Measurements from ENCODE around the gene LY6G5B.
"Not testable (repeated sequence)": the region's sequence is repeated elsewhere in the genome, so short reads cannot be mapped to it uniquely, and the experiment has no call there.

Gene LY6G5B

GRCh38 chr6:31692353-31692752 lies 22.6 kb downstream of the LY6G5B start:
- DNase-seq = no peak

DNA sequence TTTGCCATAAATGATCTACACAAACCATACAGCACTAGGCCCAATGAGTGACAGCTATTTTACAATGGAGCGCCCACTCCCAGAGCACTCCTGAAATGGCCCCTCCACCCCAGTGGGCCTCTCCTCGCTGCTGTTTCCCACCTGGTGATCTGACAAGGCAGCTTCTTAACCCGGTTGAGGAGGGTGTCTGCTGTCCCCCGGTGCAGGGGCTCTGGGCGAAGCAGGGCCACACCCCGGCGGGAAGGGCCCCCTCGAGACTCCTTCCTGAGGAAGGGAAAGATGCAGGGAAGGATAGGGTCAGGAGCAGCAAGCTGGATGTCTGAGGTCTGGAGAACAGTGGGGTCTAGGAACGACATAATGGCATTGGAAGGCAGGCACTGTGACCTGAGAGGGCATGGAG lies 23.1 kb downstream of the LY6G5B start:
- no peak for DNase-seq

DNA sequence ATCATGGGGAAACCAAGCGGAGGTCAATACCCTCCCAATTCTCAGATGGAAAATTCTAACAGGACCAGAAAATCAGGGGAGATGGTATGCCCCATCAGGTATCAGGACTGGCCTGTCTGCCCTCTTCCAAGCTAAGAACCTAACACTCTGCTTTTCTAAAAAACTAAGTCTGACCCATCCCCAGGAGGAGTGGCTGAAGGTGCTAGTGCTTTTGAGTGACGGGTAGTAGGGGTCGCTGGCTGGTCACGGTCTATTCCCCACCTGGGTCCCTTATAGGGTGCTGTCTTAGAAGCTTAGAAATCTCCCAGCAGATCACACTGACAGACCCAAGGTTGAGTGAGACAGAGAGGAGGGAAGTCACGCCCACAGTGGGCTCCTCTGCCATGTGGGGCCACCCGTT lies 23.8 kb downstream of the LY6G5B start:
- no peak for DNase-seq

- no peak for DNase-seq
Measured at GRCh38 chr6:31697555-31697954, 27.8 kb downstream of the LY6G5B start.

DNA sequence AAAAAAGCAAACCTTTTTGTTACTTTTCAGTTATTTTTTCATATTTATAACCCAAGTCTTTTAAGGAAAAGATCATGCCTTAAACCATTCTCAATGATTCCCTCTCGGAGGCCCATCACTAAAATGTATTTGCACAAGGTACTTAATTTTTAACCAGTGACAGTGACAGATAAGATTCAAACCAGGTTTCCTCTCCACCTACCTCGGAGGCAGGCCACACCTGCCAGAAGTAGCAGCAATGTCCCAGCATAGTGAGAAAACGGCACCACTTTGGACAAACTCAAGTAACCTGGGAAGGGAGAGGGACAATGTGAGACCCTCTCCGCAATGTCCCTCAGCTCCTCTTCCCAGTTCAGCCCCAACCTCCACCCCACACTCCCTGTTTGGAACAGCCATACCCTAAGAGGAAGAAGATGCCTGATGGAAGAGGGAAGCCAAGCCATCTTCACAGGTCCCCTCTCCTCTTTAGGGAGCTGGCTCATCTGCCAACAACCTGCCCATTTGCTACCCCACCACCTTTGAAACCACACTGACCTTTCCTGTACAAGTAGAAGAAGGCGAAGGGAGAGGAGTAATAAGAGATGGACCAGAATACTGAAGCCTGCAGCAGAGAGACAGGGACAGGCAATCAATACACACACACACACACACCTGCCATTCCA lies 31.1 kb downstream of the LY6G5B start:
- no peak for DNase-seq

GRCh38 chr6:31701666-31702404 lies 32.1 kb downstream of the LY6G5B start:
- no peak for DNase-seq

- no peak for DNase-seq
Measured at GRCh38 chr6:31702405-31702818, 32.6 kb downstream of the LY6G5B start.

DNA sequence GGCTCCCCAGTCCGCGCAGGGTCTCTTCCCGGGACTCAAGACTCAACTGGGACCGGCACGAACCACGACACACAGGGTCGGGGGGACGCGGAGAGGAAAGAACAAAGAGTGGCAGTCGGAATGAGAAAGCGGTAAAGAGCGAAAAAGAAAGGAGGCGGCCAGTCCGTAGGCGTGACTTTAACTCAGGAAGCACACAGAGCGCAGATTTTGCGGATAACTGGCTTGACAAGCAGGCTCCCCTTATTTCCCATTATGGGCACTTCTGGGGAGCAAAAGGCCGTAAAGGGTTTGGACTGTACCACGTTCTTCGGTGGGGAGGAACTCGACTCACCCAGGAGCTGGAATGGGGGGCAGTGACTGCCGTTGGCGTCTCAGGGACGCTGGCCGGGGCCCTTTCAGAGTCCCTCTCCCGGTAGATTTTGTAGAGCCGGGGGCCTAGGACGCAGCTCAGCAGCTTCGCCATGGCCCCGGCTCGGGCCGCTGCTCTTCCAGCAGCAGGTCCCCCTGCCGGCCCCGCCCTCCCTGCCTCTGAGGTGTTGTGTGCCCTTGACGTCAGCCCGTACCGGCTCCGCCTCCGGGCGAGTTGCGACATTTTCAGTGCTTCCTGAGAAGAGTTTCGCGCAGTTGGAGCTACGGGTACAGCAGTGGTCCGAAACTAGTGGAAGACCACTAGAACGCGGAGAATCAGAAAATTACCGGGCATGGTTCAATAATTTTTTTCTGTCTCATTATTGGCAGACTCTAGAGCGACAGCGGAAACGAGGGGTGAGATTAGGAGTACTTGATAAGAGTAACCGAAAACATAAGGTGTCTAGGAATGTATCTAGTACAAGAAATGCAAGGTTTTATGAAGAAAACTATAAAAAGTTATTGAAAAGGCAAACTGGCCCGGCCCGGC lies 33.3 kb downstream of the LY6G5B start, which contains the start of gene ABHD16A:
Gene ABHD16A (minus strand): TSS at position 506 of the 898 bp plus-strand sequence. CDS start 43 bp downstream, at position 463.
- DNase-seq = peak; percentile 87

- no peak for DNase-seq
Measured at GRCh38 chr6:31705931-31706330, 36.2 kb downstream of the LY6G5B start.

DNA sequence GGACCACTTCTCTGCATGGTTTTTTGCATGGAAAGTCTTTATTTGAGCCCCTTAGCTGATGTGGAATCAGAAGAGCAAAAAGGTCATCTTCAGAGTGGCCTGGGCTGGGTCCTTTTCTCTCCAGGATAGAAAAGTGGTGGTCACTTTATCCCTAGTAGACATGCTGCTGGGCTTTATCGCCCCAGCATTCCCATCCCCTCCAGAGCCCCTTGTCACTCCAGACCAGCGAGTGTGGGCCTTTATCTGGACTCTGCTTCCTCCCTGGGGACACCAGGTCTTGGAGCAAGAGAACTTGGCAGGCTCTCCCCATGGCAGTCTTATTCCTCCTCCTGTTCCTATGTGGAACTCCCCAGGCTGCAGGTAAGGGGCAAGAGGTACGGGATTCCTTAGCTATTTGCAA lies 36.8 kb downstream of the LY6G5B start, which contains the start of gene LY6G6F:
Gene LY6G6F (plus strand): TSS at position 268 of the 400 bp plus-strand sequence. CDS start 41 bp downstream, at position 309.
- DNase-seq = no peak

DNA sequence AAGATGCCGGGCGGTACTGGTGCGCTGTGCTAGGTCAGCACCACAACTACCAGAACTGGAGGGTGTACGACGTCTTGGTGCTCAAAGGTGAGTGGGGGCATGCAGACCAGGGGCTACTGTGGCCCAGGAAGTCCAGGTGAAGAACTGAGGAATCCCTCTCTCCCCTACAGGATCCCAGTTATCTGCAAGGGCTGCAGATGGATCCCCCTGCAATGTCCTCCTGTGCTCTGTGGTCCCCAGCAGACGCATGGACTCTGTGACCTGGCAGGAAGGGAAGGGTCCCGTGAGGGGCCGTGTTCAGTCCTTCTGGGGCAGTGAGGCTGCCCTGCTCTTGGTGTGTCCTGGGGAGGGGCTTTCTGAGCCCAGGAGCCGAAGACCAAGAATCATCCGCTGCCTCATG lies 37.9 kb downstream of the LY6G5B start:
- no peak for DNase-seq

DNA sequence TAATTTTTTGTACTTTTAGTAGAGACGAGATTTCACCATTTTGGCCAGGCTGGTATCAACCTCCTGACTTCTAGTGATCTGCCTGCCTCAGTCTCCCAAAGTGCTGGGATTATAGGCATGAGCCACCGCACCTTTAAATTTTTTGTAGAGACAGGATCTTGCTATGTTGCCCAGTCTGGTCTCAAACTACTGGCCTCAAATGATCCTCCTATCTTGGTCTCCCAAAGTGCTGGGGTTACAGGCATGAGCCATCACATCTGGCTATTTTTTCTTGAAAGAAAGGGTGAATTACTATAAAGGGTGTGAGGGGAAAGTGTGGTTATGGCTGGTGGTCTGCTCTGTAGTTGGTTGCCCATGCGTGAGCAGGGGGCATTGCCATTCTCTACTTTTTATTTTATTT lies 38.4 kb downstream of the LY6G5B start:
- no peak for DNase-seq

GRCh38 chr6:31709157-31709556 lies 39.4 kb downstream of the LY6G5B start:
- DNase-seq = not testable (repeated sequence)

DNA sequence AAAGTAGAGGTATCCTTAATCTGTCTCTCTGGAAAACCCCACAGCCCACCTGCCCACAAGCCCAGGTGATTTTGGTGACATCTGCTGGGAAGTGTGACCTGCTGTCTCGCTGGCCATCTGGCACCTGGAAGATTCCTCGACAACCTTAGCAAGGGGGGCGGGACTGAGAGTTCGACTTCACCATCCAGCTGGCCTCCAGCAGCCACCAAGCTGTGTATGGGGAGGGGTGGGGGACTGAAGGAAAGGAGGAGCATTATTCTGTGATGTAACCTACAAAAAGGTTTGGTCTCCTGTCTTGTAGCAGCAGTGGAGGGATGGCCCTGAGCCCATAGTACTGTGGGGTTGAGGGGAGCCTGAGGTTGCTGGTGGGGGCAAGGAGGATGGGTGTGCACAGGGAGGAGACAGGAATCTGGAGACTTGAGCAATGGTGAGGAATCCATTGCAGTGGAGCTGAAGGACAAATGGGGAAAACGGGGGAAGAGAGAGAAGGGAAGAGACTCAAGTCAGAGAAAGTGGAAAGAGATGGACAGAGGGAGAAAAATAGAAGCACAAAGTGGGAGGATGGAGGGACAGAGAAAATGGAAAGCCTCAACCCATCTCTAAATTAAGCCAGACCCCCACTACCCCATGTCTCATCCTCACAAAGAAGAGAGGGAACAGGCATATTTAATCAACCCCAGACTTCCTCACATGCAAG lies 40.9 kb downstream of the LY6G5B start:
- no peak for DNase-seq

DNA sequence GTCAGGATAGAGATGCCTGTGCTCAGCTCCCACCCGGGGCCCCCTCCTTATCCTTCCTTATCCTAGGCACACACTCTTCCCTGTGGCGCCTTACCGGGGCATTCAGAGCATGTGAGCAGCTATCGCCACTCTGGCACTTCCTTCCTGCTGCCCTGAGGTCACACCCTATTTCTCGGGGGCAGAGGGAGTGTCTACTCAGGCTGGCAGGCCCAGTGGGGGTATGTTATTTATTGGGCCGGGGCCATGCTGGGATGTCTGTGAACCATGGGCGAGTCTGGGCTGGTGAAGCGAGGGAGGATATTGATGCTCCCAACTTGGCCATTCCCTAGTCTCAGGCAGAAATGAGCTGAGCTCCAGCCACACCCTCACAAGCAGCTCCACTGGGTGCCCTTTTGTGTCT lies 41.5 kb downstream of the LY6G5B start:
- DNase-seq = no peak

DNA sequence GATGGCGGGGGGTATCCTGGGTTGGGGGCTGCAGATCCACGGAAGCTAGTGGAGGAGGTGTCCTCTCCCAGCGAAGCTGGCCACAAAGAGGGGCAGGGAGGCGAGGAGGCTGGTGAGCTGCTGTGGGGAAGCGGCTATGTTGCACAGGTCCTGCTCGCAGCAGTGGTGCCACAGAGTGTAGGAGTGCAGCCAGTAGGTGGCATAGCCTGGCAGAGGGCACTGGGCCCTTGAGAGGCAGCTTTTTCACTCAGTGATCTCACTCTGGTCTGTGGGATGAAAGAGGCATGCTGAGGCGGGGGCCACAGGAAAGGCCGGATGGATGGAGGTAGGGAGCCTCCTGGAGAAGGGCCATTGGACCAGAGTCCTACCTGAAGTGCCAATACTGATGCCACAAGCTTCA lies 42.5 kb downstream of the LY6G5B start:
- DNase-seq = no peak

DNA sequence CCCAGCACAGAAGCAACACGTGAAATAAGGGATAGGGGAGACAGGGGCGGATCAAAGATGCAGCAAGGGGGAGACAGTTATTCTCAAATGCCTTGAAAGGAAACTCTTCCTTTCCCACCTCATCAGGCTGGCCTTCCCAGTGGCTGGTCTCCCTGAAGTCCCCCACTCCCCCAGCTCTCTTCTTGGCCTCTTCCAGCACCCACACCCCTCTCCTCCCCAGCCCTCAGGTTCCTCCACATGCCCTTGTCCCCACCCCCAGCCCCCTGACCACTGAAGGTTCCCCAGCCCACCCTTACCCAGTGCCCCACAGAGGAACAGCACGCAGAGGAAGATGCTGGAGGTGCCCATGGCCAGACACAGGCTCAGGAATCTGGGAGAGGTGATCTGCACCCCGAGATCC lies 43.7 kb downstream of the LY6G5B start:
- DNase-seq = no peak

DNA sequence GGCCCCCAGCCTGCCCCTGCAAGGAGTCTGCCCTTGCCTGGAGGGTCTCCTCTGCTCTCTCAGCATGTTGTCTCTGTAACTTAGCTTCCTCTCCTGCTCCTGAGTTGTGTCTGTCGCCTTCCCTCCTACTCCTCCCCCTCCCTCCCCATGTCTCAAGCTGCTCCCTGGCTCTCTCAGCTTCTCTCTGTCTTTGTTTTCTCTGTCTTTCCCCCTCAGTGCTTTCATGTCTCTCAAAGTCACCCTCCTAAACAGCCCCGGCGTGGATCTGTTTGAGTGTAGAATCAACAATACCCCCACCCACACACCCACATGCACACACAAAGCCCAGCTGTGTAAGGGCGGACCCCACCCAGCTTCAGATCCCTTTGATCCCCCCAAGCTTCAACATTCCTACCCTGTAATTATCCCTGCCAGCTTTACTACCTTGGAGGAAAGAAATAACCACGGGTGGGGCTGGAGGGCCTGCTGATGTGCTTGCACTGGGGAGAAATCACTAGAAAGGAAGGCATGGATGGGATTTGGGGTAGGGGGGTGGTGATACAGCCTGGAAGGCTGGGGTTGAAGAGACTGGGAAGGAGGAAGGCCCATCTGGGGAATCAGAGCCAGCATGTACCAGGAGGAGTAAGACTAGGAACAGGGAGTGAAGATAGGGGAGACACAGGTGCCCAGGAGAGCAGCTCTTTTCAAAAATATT lies 44.4 kb downstream of the LY6G5B start:
- DNase-seq = no peak

- DNase-seq = no peak
Measured at GRCh38 chr6:31715022-31715958, 45.5 kb downstream of the LY6G5B start, which contains the start of gene LY6G6D. LY6G6D (plus strand) TSS chr6:31715348; CDS start chr6:31715356, 8 bp downstream.

DNA sequence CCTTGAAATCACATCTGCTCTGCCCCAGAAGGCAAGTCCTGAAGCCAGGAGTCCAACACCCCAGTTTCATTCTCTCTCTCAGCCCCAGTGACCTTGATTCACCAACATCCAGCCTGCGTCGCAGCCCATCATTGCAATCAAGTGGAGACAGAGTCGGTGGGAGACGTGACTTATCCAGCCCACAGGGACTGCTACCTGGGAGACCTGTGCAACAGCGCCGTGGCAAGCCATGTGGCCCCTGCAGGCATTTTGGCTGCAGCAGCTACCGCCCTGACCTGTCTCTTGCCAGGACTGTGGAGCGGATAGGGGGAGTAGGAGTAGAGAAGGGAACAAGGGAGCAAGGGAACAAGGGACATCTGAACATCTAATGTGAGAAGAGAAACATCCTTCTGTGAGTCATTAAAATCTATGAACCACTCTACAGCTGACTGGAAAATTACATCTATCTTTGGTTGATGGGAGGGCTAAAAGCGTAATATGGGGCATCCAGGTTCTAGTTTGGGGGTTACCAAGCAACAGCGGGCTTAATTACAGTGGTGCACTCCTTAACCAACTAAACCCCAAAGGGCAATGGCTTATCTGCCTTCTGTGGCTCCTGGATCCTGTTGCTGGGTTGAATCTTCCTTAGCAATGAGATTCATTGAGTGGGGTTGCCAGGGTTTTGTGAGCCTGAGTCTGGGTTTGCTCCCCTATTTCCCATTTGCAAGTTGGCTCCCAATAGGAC lies 47.9 kb downstream of the LY6G5B start:
- DNase-seq = no peak
